GM18507 (cell line): ENCODE results near the gene RNF8.

Source experiments
- DNase-seq: peaks from one replicate; pipeline ENCODE4 v3.0.0; 2011; ENCODE audit warnings: low read depth; ENCODE audit not compliant: insufficient read length; ENCODE audit errors: extremely low spot score
- FAIRE-seq: peaks from 2 replicates; lab custom pipeline; 2011; peaks lifted over from hg19 to GRCh38; lab: Jason Lieb, UNC

RNF8 gene

GRCh38 chr6:37354526-37355384 is 972 bp downstream of the RNF8 start:
- FAIRE-seq (no peak), DNase-seq (peak; percentile 22)

GRCh38 chr6:37357288-37357687 is 3.5 kb downstream of the RNF8 start:
- DNase-seq = no peak

GRCh38 chr6:37357860-37358259 is 4.1 kb downstream of the RNF8 start:
- DNase-seq = no peak
- no peak for FAIRE-seq

More at GRCh38 chr6:37357288-37357687, 3.5 kb downstream of the RNF8 start:
- no peak for FAIRE-seq

GRCh38 chr6:37359039-37359438 is 5.3 kb downstream of the RNF8 start:
- FAIRE-seq = no peak
- DNase-seq = no peak

- no peak for DNase-seq
- no peak for FAIRE-seq
Observed at GRCh38 chr6:37362101-37362828, 8.5 kb downstream of the RNF8 start.

- FAIRE-seq (no peak), DNase-seq (no peak)
Observed at GRCh38 chr6:37365791-37366190, 12.0 kb downstream of the RNF8 start.

- FAIRE-seq = no peak
- DNase-seq = no peak
Observed at GRCh38 chr6:37366910-37367309, 13.1 kb downstream of the RNF8 start.

- DNase-seq = no peak
- no peak for FAIRE-seq
Observed at GRCh38 chr6:37368961-37369320, 15.2 kb downstream of the RNF8 start.

- no peak for DNase-seq
- no peak for FAIRE-seq
Observed at GRCh38 chr6:37369321-37370201, 15.8 kb downstream of the RNF8 start.

- FAIRE-seq (no peak), DNase-seq (no peak)
Observed at GRCh38 chr6:37371154-37372083, 17.6 kb downstream of the RNF8 start.

- DNase-seq = no peak
- no peak for FAIRE-seq
Observed at GRCh38 chr6:37372116-37372515, 18.3 kb downstream of the RNF8 start.

- DNase-seq (no peak), FAIRE-seq (no peak)
Observed at GRCh38 chr6:37373822-37374471, 20.2 kb downstream of the RNF8 start.

- FAIRE-seq (no peak), DNase-seq (no peak)
Observed at GRCh38 chr6:37375376-37375775, 21.6 kb downstream of the RNF8 start.

GRCh38 chr6:37376078-37376743 is 22.4 kb downstream of the RNF8 start:
- no peak for FAIRE-seq
- no peak for DNase-seq

GRCh38 chr6:37381579-37381978 is 27.8 kb downstream of the RNF8 start:
- DNase-seq (peak; percentile 18), FAIRE-seq (peak; percentile 73)

- DNase-seq (no peak), FAIRE-seq (no peak)
Observed at GRCh38 chr6:37382994-37383765, 29.4 kb downstream of the RNF8 start.

GRCh38 chr6:37388578-37388977 is 34.8 kb downstream of the RNF8 start:
- DNase-seq (no peak), FAIRE-seq (no peak)
